HEK293T (cell line): Measurements from ENCODE around the gene MAPRE2.

Source experiments
- CTCF ChIA-PET: fragments of 350-600 bp; formaldehyde crosslinking; extraction: SDS; loops from one replicate; lab custom pipeline; 2021; ENCODE audit warnings: antibody characterized with exemption, inconsistent platforms; lab: Yijun Ruan, JAX
- POLR2A ChIA-PET: fragments of 350-600 bp; formaldehyde crosslinking; extraction: SDS; loops from one replicate; lab custom pipeline; 2020; ENCODE audit warnings: antibody characterized with exemption, inconsistent platforms; lab: Yijun Ruan, JAX
- DNase-seq: peaks from one replicate; pipeline ENCODE4 v3.0.0; 2012; ENCODE audit warnings: mixed read lengths; ENCODE audit errors: extremely low spot score
- ARNT ChIP-seq: fragments of 450-650 bp; IDR thresholded peaks from 2 replicates; pipeline ENCODE4 v1.6.1; 2017; ENCODE audit warnings: mild to moderate bottlenecking
- BHLHE40 ChIP-seq: fragments of 450-650 bp; IDR thresholded peaks from 2 replicates; pipeline ENCODE4 v1.6.1; 2016; ENCODE audit warnings: mild to moderate bottlenecking, moderate library complexity, borderline replicate concordance
- CTBP1 ChIP-seq: fragments of 450-650 bp; IDR thresholded peaks from 2 replicates; pipeline ENCODE4 v1.6.1; 2016; ENCODE audit warnings: borderline replicate concordance
- ELF4 ChIP-seq: fragments of 450-650 bp; IDR thresholded peaks from 2 replicates; pipeline ENCODE4 v1.6.1; 2017; ENCODE audit warnings: antibody characterized with exemption
- FOXA1 ChIP-seq: fragments of 450-650 bp; IDR thresholded peaks from 2 replicates; pipeline ENCODE4 v1.6.1; 2016; ENCODE audit warnings: mild to moderate bottlenecking
- FOXK2 ChIP-seq: fragments of 450-650 bp; IDR thresholded peaks from 2 replicates; pipeline ENCODE4 v1.6.1; 2016; ENCODE audit warnings: mild to moderate bottlenecking
- FOXM1 ChIP-seq: fragments of 450-650 bp; IDR thresholded peaks from 2 replicates; pipeline ENCODE4 v1.6.1; 2017; ENCODE audit warnings: mild to moderate bottlenecking, borderline replicate concordance
- HDGF ChIP-seq: fragments of 450-650 bp; IDR thresholded peaks from 2 replicates; pipeline ENCODE4 v1.6.1; 2017; ENCODE audit warnings: antibody characterized with exemption, borderline replicate concordance
- L3MBTL2 ChIP-seq: fragments of 450-650 bp; conservative IDR thresholded peaks from 2 replicates; pipeline ENCODE4 v1.6.1; 2016; ENCODE audit warnings: mild to moderate bottlenecking
- LEF1 ChIP-seq: fragments of 450-650 bp; IDR thresholded peaks from 2 replicates; pipeline ENCODE4 v1.6.1; 2017; ENCODE audit warnings: mild to moderate bottlenecking, borderline replicate concordance
- NFRKB ChIP-seq: fragments of 450-650 bp; IDR thresholded peaks from 2 replicates; pipeline ENCODE4 v1.6.1; 2016; ENCODE audit warnings: mild to moderate bottlenecking, moderate library complexity
- SP1 ChIP-seq: fragments of 450-650 bp; IDR thresholded peaks from 2 replicates; pipeline ENCODE4 v1.6.1; 2017
- SUZ12 ChIP-seq: fragments of 450-650 bp; IDR thresholded peaks from 2 replicates; pipeline ENCODE4 v1.6.1; 2016; ENCODE audit warnings: mild to moderate bottlenecking
- TARDBP ChIP-seq: fragments of 450-650 bp; IDR thresholded peaks from 2 replicates; pipeline ENCODE4 v1.6.1; 2016
- ZNF384 ChIP-seq: fragments of 450-650 bp; IDR thresholded peaks from 2 replicates; pipeline ENCODE4 v1.6.1; 2016
- TF ChIP-seq, protein P1 (sequence below): fragments of 450-650 bp; IDR thresholded peaks from 2 replicates; pipeline ENCODE4 v1.6.1; 2016

The MAPRE2 gene

GRCh38 chr18:35134190-35134730, 93.0 kb downstream of the MAPRE2 start:
- ChIA-PET CTCF (no interaction called here), POLR2A (no interaction called here)
- TF ChIP-seq, protein P1, sequence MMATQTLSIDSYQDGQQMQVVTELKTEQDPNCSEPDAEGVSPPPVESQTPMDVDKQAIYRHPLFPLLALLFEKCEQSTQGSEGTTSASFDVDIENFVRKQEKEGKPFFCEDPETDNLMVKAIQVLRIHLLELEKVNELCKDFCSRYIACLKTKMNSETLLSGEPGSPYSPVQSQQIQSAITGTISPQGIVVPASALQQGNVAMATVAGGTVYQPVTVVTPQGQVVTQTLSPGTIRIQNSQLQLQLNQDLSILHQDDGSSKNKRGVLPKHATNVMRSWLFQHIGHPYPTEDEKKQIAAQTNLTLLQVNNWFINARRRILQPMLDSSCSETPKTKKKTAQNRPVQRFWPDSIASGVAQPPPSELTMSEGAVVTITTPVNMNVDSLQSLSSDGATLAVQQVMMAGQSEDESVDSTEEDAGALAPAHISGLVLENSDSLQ = no peak
- TF ChIP-seq BHLHE40 (no peak), CTBP1 (no peak), SP1 (no peak), NFRKB (no peak), FOXA1 (no peak), ARNT (no peak), FOXK2 (no peak), ZNF384 (no peak)
- no peak for DNase-seq

DNA sequence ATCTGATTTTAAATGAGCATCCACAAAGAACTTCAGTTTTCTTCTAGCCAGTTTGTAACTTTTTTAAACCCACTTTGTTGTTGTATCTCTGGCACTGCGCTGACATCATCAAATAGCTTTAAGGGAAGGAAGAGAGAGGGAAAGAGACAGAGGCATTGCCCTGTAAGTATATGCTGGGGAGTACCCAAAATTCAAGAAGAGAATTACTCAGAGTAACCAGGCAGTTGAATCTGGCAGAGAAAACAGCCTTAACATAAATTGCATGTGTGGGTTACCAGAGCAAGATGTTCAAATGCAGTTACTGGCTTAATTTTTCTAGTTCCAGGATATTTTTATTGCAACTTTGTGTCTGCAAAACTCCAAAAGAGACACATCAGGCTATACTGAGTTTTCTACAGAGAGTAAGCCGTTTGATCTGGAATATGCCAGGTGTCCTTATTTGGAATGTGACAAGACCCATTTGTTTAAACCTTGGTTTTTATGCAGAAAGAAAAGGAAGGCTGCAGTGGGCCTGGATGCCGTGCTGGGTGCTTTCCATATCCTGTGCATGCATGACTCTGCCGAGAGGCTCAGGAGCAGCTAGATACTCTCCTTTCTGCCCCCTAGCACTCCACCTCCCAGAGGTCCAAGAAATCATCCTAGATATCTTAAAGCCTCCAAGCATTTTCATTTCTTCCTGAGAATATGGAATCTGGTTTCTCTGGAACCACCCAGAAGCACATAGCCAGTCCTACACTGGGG, 93.7 kb downstream of the MAPRE2 start:
- TF ChIP-seq L3MBTL2 (no peak), CTBP1 (no peak), BHLHE40 (no peak), TARDBP (no peak), ZNF384 (no peak), SP1 (no peak), ELF4 (no peak), FOXK2 (no peak), ARNT (no peak), NFRKB (no peak), FOXM1 (no peak), SUZ12 (no peak), FOXA1 (no peak), HDGF (no peak)
- TF ChIP-seq, protein P1 = no peak
- POLR2A ChIA-PET = no interaction called here
- CTCF ChIA-PET = interaction anchor here (0.7 kb wide), 1 partner anchor 175 kb away, joined by 3 read pairs; no protein-coding TSS in a partner anchor
- no peak for DNase-seq

DNA sequence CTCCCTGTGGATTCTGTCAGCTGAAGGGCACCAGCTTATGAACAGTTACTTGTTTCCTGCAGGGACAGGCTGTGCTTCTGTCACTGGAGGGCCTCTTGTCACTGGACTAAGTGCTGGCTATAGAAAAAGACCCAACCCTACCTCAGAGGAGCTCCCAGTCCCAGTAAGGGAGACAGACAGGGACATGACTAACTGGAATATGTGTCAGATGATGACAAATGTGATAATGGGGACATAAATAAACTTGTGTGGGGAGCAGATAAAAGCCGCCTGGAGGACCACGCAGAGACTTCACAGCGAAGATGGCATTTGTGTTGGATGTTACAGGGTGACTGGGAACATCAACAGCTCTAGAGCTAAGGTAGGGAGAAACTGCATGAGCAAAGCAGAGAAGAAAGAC, 95.0 kb downstream of the MAPRE2 start:
- no peak for TF ChIP-seq FOXA1
- no peak for TF ChIP-seq FOXK2
- TF ChIP-seq, protein P1 = no peak
- no peak for TF ChIP-seq SUZ12
- no peak for TF ChIP-seq CTBP1
- no peak for TF ChIP-seq FOXM1
- TF ChIP-seq BHLHE40 = no peak
- TF ChIP-seq NFRKB = no peak
- TF ChIP-seq L3MBTL2 = no peak
- no peak for TF ChIP-seq ZNF384
- TF ChIP-seq ELF4 = no peak
- TF ChIP-seq TARDBP = no peak
- no peak for TF ChIP-seq SP1
- TF ChIP-seq ARNT = no peak
- TF ChIP-seq HDGF = no peak
- no peak for TF ChIP-seq LEF1
- DNase-seq = no peak
- CTCF ChIA-PET = interaction anchor here (0.6 to 1.6 kb wide), 2 partner anchors 129 to 142 kb away, joined by 3 read pairs; no protein-coding TSS in a partner anchor
- POLR2A ChIA-PET = interaction anchor here (1.1 to 2.5 kb wide), 2 partner anchors 10 to 95 kb away, joined by 3 to 9 read pairs; partner anchors contain the start of gene MAPRE2

- CTCF ChIA-PET = interaction anchor here (0.6 to 1.6 kb wide), 3 partner anchors 109 to 143 kb away, joined by 3 read pairs; no protein-coding TSS in a partner anchor
- DNase-seq = no peak
- POLR2A ChIA-PET = interaction anchor here (1.1 to 2.5 kb wide), 2 partner anchors 10 to 95 kb away, joined by 3 to 9 read pairs; partner anchors contain the start of gene MAPRE2
- TF ChIP-seq TARDBP (no peak), L3MBTL2 (no peak), HDGF (no peak), ELF4 (no peak), NFRKB (no peak), LEF1 (no peak), SP1 (no peak), SUZ12 (no peak), FOXK2 (no peak), CTBP1 (no peak), FOXM1 (no peak), ZNF384 (no peak), BHLHE40 (no peak)
- TF ChIP-seq, protein P1 = no peak
Observed at GRCh38 chr18:35136885-35137284, 95.7 kb downstream of the MAPRE2 start.

DNA sequence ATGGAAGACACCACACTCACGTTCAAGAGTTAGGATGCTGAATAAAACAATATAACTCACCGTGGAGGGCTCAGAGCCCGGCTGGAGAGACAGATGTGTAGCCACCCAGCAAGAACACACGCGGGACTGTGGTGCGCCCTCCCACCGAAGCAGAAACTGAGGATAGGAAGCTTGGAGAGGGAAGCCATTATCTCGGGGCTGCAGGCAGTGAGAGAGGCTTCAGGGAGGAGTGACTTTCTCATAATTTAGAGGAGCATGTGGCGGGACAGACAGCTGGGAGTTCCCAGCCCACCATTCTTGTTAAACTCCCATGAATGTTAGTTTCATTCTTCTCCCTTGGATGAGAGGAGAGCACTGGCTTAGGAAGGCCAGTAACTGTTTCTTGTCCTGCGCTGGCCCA, 96.4 kb downstream of the MAPRE2 start:
- POLR2A ChIA-PET = interaction anchor here (2.5 kb wide), 1 partner anchor 96 kb away, joined by 9 read pairs; the partner anchor contains the start of gene MAPRE2
- TF ChIP-seq CTBP1 (no peak), SP1 (no peak), TARDBP (no peak), BHLHE40 (no peak), FOXM1 (no peak), FOXA1 (no peak), SUZ12 (no peak), LEF1 (no peak), ARNT (no peak), HDGF (no peak), FOXK2 (no peak), NFRKB (no peak)
- TF ChIP-seq, protein P1 = no peak
- CTCF ChIA-PET = interaction anchor here (0.6 kb wide), 2 partner anchors 110 to 910 kb away, joined by 3 read pairs; no protein-coding TSS in a partner anchor

More for the DNA sequence above, 96.4 kb downstream of the MAPRE2 start:
- no peak for DNase-seq
